ENCODE measurements around the gene RAMP2.
A peak's percentile ranks its signal among the peaks of the same experiment; 100 is the strongest.
"Not testable (repeated sequence)": the region's sequence is repeated elsewhere in the genome, so short reads cannot be mapped to it uniquely, and the experiment has no call there.

RAMP2 gene

GRCh38 chr17:42760652-42761581 lies at the start of gene RAMP2:
RAMP2 (plus strand) TSS chr17:42761227; CDS start chr17:42761262, 35 bp downstream.
- TF ChIP-seq GATA1 (IDR thresholded peaks at IDR 0.05; ENCODE audit: low read depth, low read length), result no peak
- no peak for TF ChIP-seq POLR2A (IDR thresholded peaks at IDR 0.05; ENCODE audit: low read length)
- peak; percentile 43 to 49 for DNase-seq

- TF ChIP-seq GATA1 (IDR thresholded peaks at IDR 0.05; ENCODE audit: low read depth, low read length) (no peak), POLR2A (IDR thresholded peaks at IDR 0.05; ENCODE audit: low read length) (no peak)
- peak; percentile 76 to 84 for DNase-seq
Observed at GRCh38 chr17:42720996-42721583, 39.9 kb upstream of the RAMP2 start.

GRCh38 chr17:42723636-42724035 lies 37.4 kb upstream of the RAMP2 start:
- TF ChIP-seq POLR2A (IDR thresholded peaks at IDR 0.05; ENCODE audit: low read length), result no peak

GRCh38 chr17:42725143-42725542 lies 35.9 kb upstream of the RAMP2 start:
- no peak for TF ChIP-seq POLR2A (IDR thresholded peaks at IDR 0.05; ENCODE audit: low read length)
- TF ChIP-seq GATA1 (IDR thresholded peaks at IDR 0.05; ENCODE audit: low read depth, low read length), result no peak
- DNase-seq, result no peak

More at GRCh38 chr17:42723636-42724035, 37.4 kb upstream of the RAMP2 start:
- no peak for DNase-seq

- DNase-seq, result peak in 1 of 2 experiments; percentile 29
- TF ChIP-seq POLR2A (IDR thresholded peaks at IDR 0.05; ENCODE audit: low read length), result no peak
Observed at GRCh38 chr17:42740699-42741098, 20.3 kb upstream of the RAMP2 start.

GRCh38 chr17:42742916-42743315 lies 18.1 kb upstream of the RAMP2 start:
- not testable (repeated sequence) for DNase-seq

- DNase-seq, result peak; percentile 69 to 84
- TF ChIP-seq GATA1 (IDR thresholded peaks at IDR 0.05; ENCODE audit: low read depth, low read length), result no peak
Observed at GRCh38 chr17:42743595-42744282, 17.3 kb upstream of the RAMP2 start.

GRCh38 chr17:42744283-42744805 lies 16.7 kb upstream of the RAMP2 start:
- TF ChIP-seq POLR2A (IDR thresholded peaks at IDR 0.05; ENCODE audit: low read length) (no peak), GATA1 (IDR thresholded peaks at IDR 0.05; ENCODE audit: low read depth, low read length) (no peak)
- peak; percentile 87 to 89 for DNase-seq

- peak; percentile 94 to 97 for DNase-seq
- TF ChIP-seq POLR2A (IDR thresholded peaks at IDR 0.05; ENCODE audit: low read length) (peak; percentile 55), GATA1 (IDR thresholded peaks at IDR 0.05; ENCODE audit: low read depth, low read length) (no peak)
Observed at GRCh38 chr17:42744806-42745617, 16.0 kb upstream of the RAMP2 start, which contains the start of gene EZH1. EZH1 (minus strand) TSS chr17:42745040; CDS start chr17:42728941, 16,099 bp downstream.

- no peak for TF ChIP-seq GATA1 (IDR thresholded peaks at IDR 0.05; ENCODE audit: low read depth, low read length)
- TF ChIP-seq POLR2A (IDR thresholded peaks at IDR 0.05; ENCODE audit: low read length), result no peak
- DNase-seq, result no peak
Observed at GRCh38 chr17:42748202-42748907, 12.7 kb upstream of the RAMP2 start.

GRCh38 chr17:42748908-42749798 lies 11.9 kb upstream of the RAMP2 start:
- TF ChIP-seq GATA1 (IDR thresholded peaks at IDR 0.05; ENCODE audit: low read depth, low read length), result no peak
- no peak for TF ChIP-seq POLR2A (IDR thresholded peaks at IDR 0.05; ENCODE audit: low read length)
- no peak for DNase-seq
